ENCODE data around the gene RIGI. TPM values are rescaled to one million over a fixed set of nuclear protein-coding genes. Genes with fewer than 3 reads are reported as not detected.

The RIGI gene
- total RNA-seq, result 8.5 TPM

DNA sequence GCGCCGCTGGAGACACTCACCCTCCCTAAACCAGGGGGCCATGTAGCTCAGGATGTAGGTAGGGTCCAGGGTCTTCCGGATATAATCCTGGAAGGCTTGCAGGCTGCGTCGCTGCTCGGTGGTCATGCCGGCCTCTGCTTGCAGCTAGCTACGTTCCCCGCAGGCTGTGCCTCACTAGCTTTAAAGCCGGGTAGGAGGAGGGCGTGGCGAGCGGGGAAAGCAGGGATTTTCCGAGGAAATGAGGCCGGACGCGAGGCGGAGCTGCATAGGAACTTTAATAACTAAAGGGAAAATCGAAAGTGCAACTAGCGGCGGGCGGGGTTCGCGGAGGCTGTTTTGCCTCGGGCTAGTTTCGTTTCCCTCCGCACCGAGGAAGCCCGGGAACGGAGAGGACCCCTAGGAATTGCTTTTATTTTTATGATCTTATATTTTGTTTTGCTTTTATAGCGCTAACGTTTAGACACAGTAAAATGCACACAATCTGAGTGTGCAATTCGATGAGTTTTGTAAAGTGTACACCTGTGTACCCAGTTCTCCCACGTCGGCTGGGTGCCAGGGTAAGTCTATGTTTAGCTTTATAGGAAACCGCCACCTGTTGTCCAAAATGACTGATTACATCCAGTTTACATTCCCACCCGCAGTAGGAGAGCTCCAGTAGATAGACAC is at the start of gene RIGI:
Gene RIGI, minus strand, starts transcription at position 156 of the 666 bp plus-strand sequence. Its CDS starts 30 bp downstream, at position 126.

DNA sequence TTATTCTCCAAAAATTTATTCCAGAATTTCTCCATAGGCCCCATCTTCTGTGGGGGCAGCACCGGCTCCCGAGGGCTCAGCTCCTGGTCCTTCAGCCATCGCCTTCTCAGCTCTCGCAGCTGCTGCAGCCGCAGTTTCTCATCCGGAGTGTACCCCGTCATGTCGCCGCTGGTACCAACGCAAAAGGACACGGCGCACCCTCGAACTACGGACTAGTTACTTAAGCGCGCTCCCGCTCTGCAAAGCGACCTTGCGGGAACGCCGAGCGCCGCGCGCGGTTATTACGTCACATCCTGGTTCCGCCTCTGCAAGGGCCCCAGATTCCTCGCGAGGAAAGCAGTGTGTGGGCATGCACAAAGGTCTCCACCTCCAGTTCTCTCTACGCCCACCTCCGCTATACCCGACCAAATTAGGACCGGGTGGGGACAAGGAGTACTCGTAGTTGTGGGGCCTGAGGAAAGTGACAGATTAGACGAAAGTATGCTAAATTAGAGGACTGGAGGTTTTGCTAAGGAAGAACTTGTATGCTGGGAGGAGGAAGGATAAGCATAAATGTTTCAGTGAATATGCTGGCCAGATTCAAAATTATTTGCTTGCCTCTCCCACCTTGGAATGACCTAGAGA is 47.0 kb upstream of the RIGI start, which contains the start of gene NDUFB6:
Gene NDUFB6, minus strand, starts transcription at position 260 of the 624 bp plus-strand sequence. Its CDS starts 99 bp downstream, at position 161.

DNA sequence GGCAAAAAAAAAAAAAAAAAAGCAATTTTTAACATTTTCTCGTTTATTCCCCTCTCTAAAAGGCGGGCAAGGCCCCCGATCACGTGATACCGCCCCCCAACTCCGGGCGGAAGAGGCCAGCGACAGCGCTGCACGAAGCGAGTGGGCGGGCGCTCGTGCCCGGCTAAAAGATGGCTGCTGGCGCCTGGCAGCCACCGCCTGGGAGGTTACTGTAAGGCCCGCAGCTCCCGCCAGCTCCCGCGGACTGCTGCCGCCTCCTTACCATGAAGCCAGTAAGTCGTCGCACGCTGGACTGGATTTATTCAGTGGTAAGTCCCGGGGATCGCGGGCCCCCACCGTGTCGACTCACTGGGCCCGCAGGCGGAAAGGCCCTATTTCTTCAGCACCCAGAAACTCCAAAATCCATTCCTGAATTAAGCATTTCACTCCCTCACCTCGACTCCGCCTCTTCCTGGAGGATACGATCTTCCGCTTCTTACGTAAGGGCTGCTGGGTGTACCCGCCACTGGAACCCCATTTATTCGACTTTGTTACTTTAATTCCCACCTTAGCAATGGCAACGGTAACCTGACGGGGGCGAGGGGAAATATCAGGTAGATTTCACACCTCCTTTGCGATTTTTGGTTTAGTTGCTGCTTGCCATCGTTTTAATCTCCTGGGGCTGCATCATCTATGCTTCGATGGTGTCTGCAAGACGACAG is 26.3 kb upstream of the RIGI start, which contains the start of the genes SMIM27 and TOPORS:
Gene SMIM27, plus strand, starts transcription at position 156 of the 701 bp plus-strand sequence. Its CDS starts 108 bp downstream, at position 264.
Gene TOPORS, minus strand, starts transcription at position 415 of the 701 bp plus-strand sequence. Its CDS starts 150 bp downstream, at position 265.

Other genes starting within 250 kb of the RIGI start
- 14.3 TPM for gene ACO1, start 141.6 kb downstream of the RIGI start, total RNA-seq
- gene SMIM27, start 26.1 kb upstream of the RIGI start, total RNA-seq, result 6.0 TPM
- 39.4 TPM for gene TOPORS, start 26.4 kb upstream of the RIGI start, total RNA-seq
- 57.0 TPM for gene NDUFB6, start 47.0 kb upstream of the RIGI start, total RNA-seq
- gene TAF1L, start 109.5 kb upstream of the RIGI start, total RNA-seq, result under 0.01 TPM

Measured in diencephalon (tissue), 1 donor.